Measurements from ENCODE around the gene HDDC3.

HDDC3 gene

GRCh38 chr15:90891346-90891949, 40.9 kb downstream of the HDDC3 start:
- DNase-seq (ENCODE audit: low spot score): no peak

- no peak for DNase-seq (ENCODE audit: low spot score)
These were observed 41.5 kb downstream of the HDDC3 start for GRCh38 chr15:90890839-90891238.

GRCh38 chr15:90889736-90890456, 42.5 kb downstream of the HDDC3 start:
- DNase-seq (ENCODE audit: low spot score): no peak

- no peak for DNase-seq (ENCODE audit: low spot score)
These were observed 43.0 kb downstream of the HDDC3 start for GRCh38 chr15:90889313-90889730.

- DNase-seq (ENCODE audit: low spot score): no peak
These were observed 45.3 kb downstream of the HDDC3 start for GRCh38 chr15:90887037-90887481.

GRCh38 chr15:90886291-90886614, 46.1 kb downstream of the HDDC3 start:
- DNase-seq (ENCODE audit: low spot score): no peak

GRCh38 chr15:90885432-90886290, 46.7 kb downstream of the HDDC3 start:
- peak; percentile 86 for DNase-seq (ENCODE audit: low spot score)

GRCh38 chr15:90884719-90885431, 47.5 kb downstream of the HDDC3 start:
- no peak for DNase-seq (ENCODE audit: low spot score)

GRCh38 chr15:90883976-90884718, 48.2 kb downstream of the HDDC3 start, which contains the start of gene FES:
FES (plus strand) TSS chr15:90884504; CDS start chr15:90885046, 542 bp downstream.
- no peak for DNase-seq (ENCODE audit: low spot score)

- no peak for DNase-seq (ENCODE audit: low spot score)
These were observed 48.8 kb downstream of the HDDC3 start for GRCh38 chr15:90883526-90883975.

- DNase-seq (ENCODE audit: low spot score): no peak
These were observed 49.4 kb downstream of the HDDC3 start for GRCh38 chr15:90882781-90883525.

GRCh38 chr15:90881978-90882721, 50.2 kb downstream of the HDDC3 start:
- no peak for DNase-seq (ENCODE audit: low spot score)

- no peak for DNase-seq (ENCODE audit: low spot score)
These were observed 51.0 kb downstream of the HDDC3 start for GRCh38 chr15:90881181-90881977.

- DNase-seq (ENCODE audit: low spot score): no peak
These were observed 51.8 kb downstream of the HDDC3 start for GRCh38 chr15:90880381-90881145.
